Gastroesophageal sphincter (tissue), 4 donors: ENCODE data around the gene FBLN1. TPM values are rescaled to one million over a fixed set of nuclear protein-coding genes. Genes with fewer than 3 reads are reported as not detected.
A peak's percentile ranks its signal among the peaks of the same experiment; 100 is the strongest.

Experiments
- ATAC-seq: fragments of 150-250 bp; one replicate; pipeline ENCODE4 v1.9.1; 2016; ENCODE audit warnings: mild to moderate bottlenecking, moderate library complexity
- H3K27ac ChIP-seq, 4 donors: fragments of 200-600 bp; sonication (generic) in 3 of 4; 1 replicate in 3 of 4; 2 replicates in 1 of 4; pipeline ENCODE4 v1.5.1; 2016 to 2019
- H3K27me3 ChIP-seq: fragments of 200-600 bp; sonication (generic); one replicate; pipeline ENCODE4 v1.5.1; 2019
- H3K36me3 ChIP-seq, 2 donors: fragments of 200-600 bp; sonication (generic); one replicate each; pipeline ENCODE4 v1.5.1; 2019; ENCODE audit warnings: control low read depth in 1 of 2
- H3K4me1 ChIP-seq, 3 donors: fragments of 200-600 bp; sonication (generic); 1 replicate in 2 of 3; 2 replicates in 1 of 3; pipeline ENCODE4 v1.5.1; 2016 to 2019; ENCODE audit warnings: control low read depth in 2 of 3
- H3K4me3 ChIP-seq, 2 donors: fragments of 200-600 bp; sonication (generic); one replicate each; pipeline ENCODE4 v1.5.1; 2019; ENCODE audit warnings: mild to moderate bottlenecking in 1 of 2, moderate library complexity in 1 of 2
- H3K9me3 ChIP-seq, 3 donors: fragments of 200-600 bp; sonication (generic); one replicate each; pipeline ENCODE4 v1.5.1; 2017 to 2019; ENCODE audit warnings: control low read depth in 2 of 3
- CTCF ChIP-seq, 4 experiments: fragments of 200-600 bp in 2 of 4; fragments of 450-650 bp in 2 of 4; sonication (generic) in 1 of 4; IDR thresholded peaks; one replicate each; pipeline ENCODE4 v1.5.1; 2017 to 2019; ENCODE audit warnings: antibody characterized with exemption in 4 of 4, mild to moderate bottlenecking in 2 of 4, moderate library complexity in 2 of 4
- EP300 ChIP-seq: sonication (generic); formaldehyde crosslinking; IDR thresholded peaks from one replicate; pipeline ENCODE4 v1.6.1; 2017; ENCODE audit warnings: antibody characterized with exemption, mild to moderate bottlenecking
- POLR2A ChIP-seq, 2 donors: fragments of 450-650 bp; IDR thresholded peaks; one replicate each; pipeline ENCODE4 v1.6.1; 2017; ENCODE audit warnings: antibody characterized with exemption in 2 of 2, mild to moderate bottlenecking in 2 of 2, moderate library complexity in 1 of 2
- POLR2AphosphoS5 ChIP-seq: sonication (generic); formaldehyde crosslinking; IDR thresholded peaks from one replicate; pipeline ENCODE4 v1.6.1; 2017; ENCODE audit warnings: antibody characterized with exemption
- WGBS, 2 donors: methylation state at CpG; one replicate each; pipeline ENCODE4 v1.1.5; 2018; ENCODE audit warnings: low coverage in 1 of 2; 5-methylcytosine and 5-hydroxymethylcytosine counted together
- total RNA-seq, 4 donors: library from RNA; depleted of rRNA; stranded (reverse); fragments of >200 nt; gene quantifications; one replicate each; pipeline ENCODE4 v1.1.0, GENCODE V29; 2016

FBLN1 gene
- total RNA-seq, 4 donors from 2014 or later: 241 to 597 (median 382) TPM

GRCh38 chr22:45531441-45532234, 29.0 kb downstream of the FBLN1 start:
- no peak for ATAC-seq
- Histone ChIP-seq H3K9me3 (no peaks in the 10 kb centered on the region), H3K36me3 (peaks cover 0 to 17% of the 10 kb centered on the region in 2 donors), H3K27me3 (no peaks in the 10 kb centered on the region), H3K4me3 (no peak overlapping the region), H3K27ac (peak overlapping the region in 3 of 4 donors; percentile 35 to 47 (median 45)), H3K4me1 (peaks cover 0 to 98% (median 36%) of the 10 kb centered on the region in 3 donors)
- WGBS, 2 donors: 50 to 62% methylated on average over 2 of the region's 9 CpGs
- no peak for TF ChIP-seq CTCF (IDR thresholded peaks at IDR 0.05)
- no peak for TF ChIP-seq POLR2A (IDR thresholded peaks at IDR 0.05)
- no peak for TF ChIP-seq POLR2AphosphoS5
- TF ChIP-seq EP300: no peak

- no peaks in the 10 kb centered on the region for H3K9me3 ChIP-seq
- peaks cover 0 to 98% (median 40%) of the 10 kb centered on the region in 3 donors for H3K4me1 ChIP-seq
- H3K4me3 ChIP-seq: no peak overlapping the region
- WGBS, 2 donors: 58 to 63% methylated on average over 2 to 3 of the region's 3 CpGs
- H3K27ac ChIP-seq: peak overlapping the region in 3 of 4 donors; percentile 35 to 47 (median 45)
- ATAC-seq: no peak
- no peak for TF ChIP-seq POLR2A (IDR thresholded peaks at IDR 0.05)
- no peak for TF ChIP-seq POLR2AphosphoS5
- TF ChIP-seq EP300: no peak
- no peak for TF ChIP-seq CTCF (IDR thresholded peaks at IDR 0.05)
- no peaks in the 10 kb centered on the region for H3K27me3 ChIP-seq
- H3K36me3 ChIP-seq: peaks cover 0 to 17% of the 10 kb centered on the region in 2 donors
These were observed 29.6 kb downstream of the FBLN1 start for GRCh38 chr22:45532235-45532631.

DNA sequence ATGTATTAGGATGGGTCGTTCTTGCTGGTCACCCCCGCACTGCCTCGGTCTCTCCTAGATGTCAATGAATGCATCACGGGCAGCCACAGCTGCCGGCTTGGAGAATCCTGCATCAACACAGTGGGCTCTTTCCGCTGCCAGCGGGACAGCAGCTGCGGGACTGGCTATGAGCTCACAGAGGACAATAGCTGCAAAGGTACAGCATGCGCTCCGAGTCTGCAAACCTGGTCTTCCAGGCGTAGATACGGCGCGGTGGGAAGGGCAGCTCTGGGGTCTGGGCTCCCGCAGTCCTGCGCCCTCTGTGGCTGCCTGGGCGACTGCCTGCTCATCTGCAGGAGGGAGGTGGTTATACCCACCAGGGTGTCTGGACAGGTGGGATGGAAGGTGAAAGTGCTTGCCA, 31.0 kb downstream of the FBLN1 start:
- TF ChIP-seq POLR2AphosphoS5: no peak
- TF ChIP-seq EP300: no peak
- TF ChIP-seq CTCF (IDR thresholded peaks at IDR 0.05): no peak
- Histone ChIP-seq H3K36me3 (peaks cover 0 to 14% of the 10 kb centered on the region in 2 donors), H3K4me3 (no peak overlapping the region), H3K9me3 (no peaks in the 10 kb centered on the region), H3K4me1 (peaks cover 2 to 98% (median 46%) of the 10 kb centered on the region in 3 donors), H3K27ac (peak overlapping the region in 3 of 4 donors; percentile 3 to 45 (median 35)), H3K27me3 (no peaks in the 10 kb centered on the region)
- WGBS, 2 donors: 80 to 94% methylated on average over 1 to 6 of the region's 17 CpGs
- ATAC-seq: no peak

DNA sequence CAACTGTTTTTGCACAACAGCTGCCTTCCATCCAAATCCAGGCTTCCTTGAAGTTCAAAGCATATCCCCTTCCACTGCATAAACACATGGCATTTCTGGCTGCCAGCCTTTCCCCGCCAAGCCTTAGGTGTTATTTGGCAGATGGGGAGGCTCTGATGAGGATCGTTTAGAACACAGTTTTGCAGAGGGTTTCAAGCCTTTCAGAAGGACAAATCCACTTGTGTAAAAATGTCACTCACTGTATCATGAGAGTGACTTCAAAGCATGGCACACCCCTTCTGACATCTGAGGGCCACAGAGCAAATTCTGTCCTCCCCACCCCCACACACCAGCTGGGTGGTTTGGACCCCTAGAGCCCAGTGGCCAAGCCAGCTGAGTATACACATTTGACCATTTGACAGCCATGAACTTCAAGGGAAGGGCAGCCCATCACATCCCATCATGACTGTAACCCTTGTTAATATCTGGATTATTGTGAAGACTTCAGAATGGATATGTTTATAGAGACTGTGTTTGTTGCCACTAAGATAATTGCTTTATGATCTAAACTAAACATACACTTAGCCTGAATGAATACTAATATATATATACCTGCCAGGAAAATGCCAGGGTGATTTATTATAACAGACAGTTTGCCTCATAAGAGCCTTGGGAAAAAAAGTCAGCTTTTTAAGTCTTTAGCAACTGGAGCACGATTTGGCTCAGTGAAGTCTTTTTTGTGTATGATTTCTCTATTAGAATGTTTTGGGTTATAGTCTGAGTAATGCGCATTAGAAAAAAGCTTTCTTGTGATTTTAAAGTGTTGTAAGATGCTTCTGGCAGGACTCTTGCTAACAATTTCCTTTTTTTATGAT, 31.9 kb downstream of the FBLN1 start:
- peaks cover 3 to 99% (median 45%) of the 10 kb centered on the region in 3 donors for H3K4me1 ChIP-seq
- 6 to 11% methylated on average over 2 of the region's 4 CpGs for WGBS, 2 donors
- ATAC-seq: peak; percentile 61

More for the DNA sequence above, 31.9 kb downstream of the FBLN1 start:
- H3K36me3 ChIP-seq: peaks cover 0 to 8% of the 10 kb centered on the region in 2 donors
- no peak for TF ChIP-seq EP300
- TF ChIP-seq POLR2AphosphoS5: peak; percentile 86
- TF ChIP-seq POLR2A (IDR thresholded peaks at IDR 0.05): no peak
- TF ChIP-seq CTCF (IDR thresholded peaks at IDR 0.05): no peak
- H3K9me3 ChIP-seq: no peaks in the 10 kb centered on the region
- peak overlapping the region; percentile 43 to 82 (median 80) for H3K27ac ChIP-seq
- no peaks in the 10 kb centered on the region for H3K27me3 ChIP-seq
- H3K4me3 ChIP-seq: no peak overlapping the region
